ENCODE measurements around the gene STRADB. TPM values are rescaled to one million over a fixed set of nuclear protein-coding genes. Genes with fewer than 3 reads are reported as not detected.
"Not testable (repeated sequence)": the region's sequence is repeated elsewhere in the genome, so short reads cannot be mapped to it uniquely, and the experiment has no call there.

STRADB gene
- total RNA-seq, 1 experiment from 2014 or later, result 49.1 TPM

DNA sequence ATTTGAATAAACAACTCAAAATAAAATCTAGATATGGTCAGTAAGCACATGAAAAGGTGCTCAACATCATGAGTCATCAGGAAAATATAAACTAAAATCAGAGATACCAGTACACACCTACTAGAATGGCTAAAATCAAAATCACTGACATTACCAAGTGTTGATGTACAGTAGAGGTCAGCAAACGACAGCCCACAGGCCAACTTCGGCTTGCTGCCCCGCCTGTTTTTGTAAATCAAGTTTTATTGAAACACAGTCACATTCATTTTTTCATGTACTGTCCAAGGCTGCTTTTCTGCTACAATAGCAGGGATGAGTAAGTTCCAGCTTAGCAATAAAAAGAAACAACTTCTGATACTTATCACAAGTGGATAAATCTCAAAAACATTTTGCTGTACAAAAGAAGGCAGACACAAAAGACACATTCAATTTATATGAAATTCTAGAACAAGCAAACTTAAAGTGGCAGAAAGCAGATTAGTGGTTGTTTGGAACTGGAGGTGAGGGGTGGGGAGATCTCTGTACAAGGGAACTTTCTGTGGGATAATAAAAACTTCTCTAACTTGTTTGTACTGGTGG is 32.4 kb upstream of the STRADB start:
- Histone ChIP-seq H3K4me3 (ENCODE audit: insufficient read depth, low read depth, low read length) (no peak overlapping the region), H3K27me3 (ENCODE audit: control insufficient read depth, insufficient read depth, low read length) (no peaks in the 10 kb centered on the region), H3K36me3 (replicated peaks; ENCODE audit: control insufficient read depth, insufficient read depth, low read length) (no peaks in the 10 kb centered on the region; the same call in 1 of the 2 replicates)
- no peak for DNase-seq

GRCh38 chr2:201419986-201420385 is 31.6 kb upstream of the STRADB start:
- H3K4me3 ChIP-seq (ENCODE audit: insufficient read depth, low read depth, low read length), result no peak overlapping the region
- H3K36me3 ChIP-seq (replicated peaks; ENCODE audit: control insufficient read depth, insufficient read depth, low read length), result no peaks in the 10 kb centered on the region; the same call in 1 of the 2 replicates
- no peak for DNase-seq
- no peaks in the 10 kb centered on the region for H3K27me3 ChIP-seq (ENCODE audit: control insufficient read depth, insufficient read depth, low read length)

DNA sequence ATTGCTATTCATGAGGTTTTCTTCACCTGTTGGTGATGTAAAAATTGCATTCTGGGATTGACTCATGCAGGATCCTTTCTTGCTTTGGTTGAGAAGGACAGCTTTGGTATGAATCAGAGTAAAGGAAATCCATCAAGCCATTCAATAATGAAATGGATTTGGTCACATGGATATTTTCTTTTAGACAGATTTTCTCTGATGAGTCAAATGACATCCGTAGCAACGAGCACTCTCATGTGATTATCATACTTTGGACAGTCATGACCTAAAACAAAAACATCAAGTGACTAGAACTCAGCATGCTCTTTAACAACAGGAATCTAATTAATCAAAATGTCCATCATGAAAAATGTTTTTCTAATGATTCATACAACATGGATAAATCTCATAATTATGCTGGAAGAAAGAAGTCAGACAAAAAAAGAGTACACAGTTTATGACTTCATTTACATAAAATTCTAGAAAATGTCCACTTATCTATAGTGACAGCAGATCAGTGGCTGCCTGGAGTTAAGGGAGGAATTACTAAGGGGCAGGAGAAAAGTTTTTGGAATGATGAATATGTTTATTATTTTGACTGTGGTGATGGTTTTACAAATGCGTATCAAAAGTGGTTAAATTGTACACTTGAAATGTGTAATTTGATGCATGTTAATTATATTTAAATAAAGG is 31.0 kb upstream of the STRADB start:
- Histone ChIP-seq H3K36me3 (replicated peaks; ENCODE audit: control insufficient read depth, insufficient read depth, low read length) (no peaks in the 10 kb centered on the region; the same call in 1 of the 2 replicates), H3K4me3 (ENCODE audit: insufficient read depth, low read depth, low read length) (no peak overlapping the region), H3K27me3 (ENCODE audit: control insufficient read depth, insufficient read depth, low read length) (no peaks in the 10 kb centered on the region)
- DNase-seq, result no peak

DNA sequence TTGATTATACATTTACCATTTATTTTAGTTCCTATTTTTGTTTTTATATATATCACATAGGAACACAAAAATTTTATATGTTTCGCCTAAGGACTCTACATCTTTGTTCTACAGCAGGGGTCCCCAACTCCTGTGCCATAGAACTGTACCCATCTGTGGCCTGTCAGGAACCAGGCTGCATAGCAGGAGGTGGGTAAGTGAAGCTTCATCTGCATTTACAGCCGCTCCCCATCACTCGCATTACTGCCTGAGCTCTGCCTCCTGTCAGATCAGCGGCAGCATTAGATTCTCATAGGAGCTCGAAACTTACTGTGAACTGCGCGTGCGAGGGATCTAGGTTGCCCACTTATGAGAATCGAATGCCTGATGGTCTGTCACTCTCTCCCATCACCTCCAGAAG is 25.6 kb upstream of the STRADB start:
- Histone ChIP-seq H3K36me3 (replicated peaks; ENCODE audit: control insufficient read depth, insufficient read depth, low read length) (no peaks in the 10 kb centered on the region; the same call in 1 of the 2 replicates), H3K27me3 (ENCODE audit: control insufficient read depth, insufficient read depth, low read length) (no peaks in the 10 kb centered on the region), H3K4me3 (ENCODE audit: insufficient read depth, low read depth, low read length) (no peak overlapping the region)
- DNase-seq, result no peak

GRCh38 chr2:201428366-201428765 is 23.2 kb upstream of the STRADB start:
- not testable (repeated sequence) for H3K36me3 ChIP-seq (replicated peaks; ENCODE audit: control insufficient read depth, insufficient read depth, low read length); H3K4me3 ChIP-seq (ENCODE audit: insufficient read depth, low read depth, low read length); H3K27me3 ChIP-seq (ENCODE audit: control insufficient read depth, insufficient read depth, low read length); DNase-seq

GRCh38 chr2:201429835-201430234 is 21.7 kb upstream of the STRADB start:
- not testable (repeated sequence) for DNase-seq; H3K27me3 ChIP-seq (ENCODE audit: control insufficient read depth, insufficient read depth, low read length); H3K4me3 ChIP-seq (ENCODE audit: insufficient read depth, low read depth, low read length); H3K36me3 ChIP-seq (replicated peaks; ENCODE audit: control insufficient read depth, insufficient read depth, low read length)

GRCh38 chr2:201430322-201430721 is 21.2 kb upstream of the STRADB start:
- H3K4me3 ChIP-seq (ENCODE audit: insufficient read depth, low read depth, low read length); H3K27me3 ChIP-seq (ENCODE audit: control insufficient read depth, insufficient read depth, low read length); H3K36me3 ChIP-seq (replicated peaks; ENCODE audit: control insufficient read depth, insufficient read depth, low read length); DNase-seq: not testable (repeated sequence)

DNA sequence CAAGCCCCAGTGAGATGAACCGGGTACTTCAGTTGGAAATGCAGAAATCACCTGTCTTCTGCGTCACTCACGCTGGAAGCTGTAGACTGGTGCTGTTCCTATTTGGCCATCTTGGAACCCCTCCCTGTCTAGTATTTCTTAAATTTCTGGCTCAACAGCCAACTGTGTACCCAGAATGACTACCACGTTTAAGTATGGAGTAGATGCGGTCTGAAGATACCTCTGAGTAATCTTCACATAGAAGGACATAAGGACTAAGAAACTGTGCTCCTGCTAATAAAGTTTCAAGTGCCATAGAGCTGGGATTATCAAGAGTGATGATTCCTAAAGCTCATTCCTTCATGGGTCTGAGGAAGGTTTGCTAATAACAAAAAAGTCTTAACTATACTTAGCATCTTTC is 20.7 kb upstream of the STRADB start:
- Histone ChIP-seq H3K4me3 (ENCODE audit: insufficient read depth, low read depth, low read length) (no peak overlapping the region), H3K27me3 (ENCODE audit: control insufficient read depth, insufficient read depth, low read length) (no peaks in the 10 kb centered on the region), H3K36me3 (replicated peaks; ENCODE audit: control insufficient read depth, insufficient read depth, low read length) (no peaks in the 10 kb centered on the region; the same call in 1 of the 2 replicates)
- no peak for DNase-seq

DNA sequence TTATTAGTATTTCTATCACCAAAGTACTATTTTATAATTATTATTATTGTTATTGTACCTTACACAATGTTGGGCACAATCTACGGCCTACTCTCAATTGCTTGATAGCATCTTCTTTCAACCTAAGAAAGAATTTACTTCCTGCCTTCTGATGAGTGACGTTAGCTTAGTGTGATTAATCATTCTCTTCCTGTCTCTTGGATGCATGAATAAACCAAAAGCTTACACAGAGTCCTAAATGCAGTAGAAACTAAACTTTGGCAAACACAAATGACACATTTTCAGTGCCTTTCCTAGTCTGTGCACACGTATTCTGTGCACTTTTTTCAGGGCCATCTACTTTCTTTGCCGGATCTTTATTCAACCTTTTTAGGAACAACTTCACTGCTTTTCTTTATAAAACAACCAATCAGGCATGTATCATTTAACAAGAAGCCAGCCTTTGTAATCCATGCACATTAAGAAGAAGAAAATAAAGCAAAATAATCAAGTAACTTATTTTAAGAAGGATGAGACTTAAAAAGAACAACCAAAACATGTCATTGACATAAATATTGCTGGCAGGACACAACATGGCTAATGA is 19.4 kb upstream of the STRADB start:
- no peak for DNase-seq

GRCh38 chr2:201432621-201433393 is 18.7 kb upstream of the STRADB start:
- Histone ChIP-seq H3K4me3 (ENCODE audit: insufficient read depth, low read depth, low read length) (no peak overlapping the region), H3K36me3 (replicated peaks; ENCODE audit: control insufficient read depth, insufficient read depth, low read length) (no peaks in the 10 kb centered on the region; the same call in 1 of the 2 replicates), H3K27me3 (ENCODE audit: control insufficient read depth, insufficient read depth, low read length) (no peaks in the 10 kb centered on the region)
- no peak for DNase-seq

More for the DNA sequence above, 19.4 kb upstream of the STRADB start:
- Histone ChIP-seq H3K27me3 (ENCODE audit: control insufficient read depth, insufficient read depth, low read length) (no peaks in the 10 kb centered on the region), H3K36me3 (replicated peaks; ENCODE audit: control insufficient read depth, insufficient read depth, low read length) (no peaks in the 10 kb centered on the region; the same call in 1 of the 2 replicates), H3K4me3 (ENCODE audit: insufficient read depth, low read depth, low read length) (no peak overlapping the region)

GRCh38 chr2:201433394-201433995 is 18.0 kb upstream of the STRADB start:
- no peaks in the 10 kb centered on the region; the same call in 1 of the 2 replicates for H3K36me3 ChIP-seq (replicated peaks; ENCODE audit: control insufficient read depth, insufficient read depth, low read length)
- DNase-seq, result no peak

GRCh38 chr2:201436141-201436540 is 15.4 kb upstream of the STRADB start:
- H3K4me3 ChIP-seq (ENCODE audit: insufficient read depth, low read depth, low read length), result no peak overlapping the region
- DNase-seq, result no peak
- H3K27me3 ChIP-seq (ENCODE audit: control insufficient read depth, insufficient read depth, low read length), result no peaks in the 10 kb centered on the region
- no peaks in the 10 kb centered on the region for H3K36me3 ChIP-seq (replicated peaks; ENCODE audit: control insufficient read depth, insufficient read depth, low read length)

More at GRCh38 chr2:201433394-201433995, 18.0 kb upstream of the STRADB start:
- Histone ChIP-seq H3K27me3 (ENCODE audit: control insufficient read depth, insufficient read depth, low read length) (no peaks in the 10 kb centered on the region), H3K4me3 (ENCODE audit: insufficient read depth, low read depth, low read length) (no peak overlapping the region)

- H3K36me3 ChIP-seq (replicated peaks; ENCODE audit: control insufficient read depth, insufficient read depth, low read length); DNase-seq; H3K4me3 ChIP-seq (ENCODE audit: insufficient read depth, low read depth, low read length); H3K27me3 ChIP-seq (ENCODE audit: control insufficient read depth, insufficient read depth, low read length): not testable (repeated sequence)
Observed at GRCh38 chr2:201439336-201439922, 12.1 kb upstream of the STRADB start.

DNA sequence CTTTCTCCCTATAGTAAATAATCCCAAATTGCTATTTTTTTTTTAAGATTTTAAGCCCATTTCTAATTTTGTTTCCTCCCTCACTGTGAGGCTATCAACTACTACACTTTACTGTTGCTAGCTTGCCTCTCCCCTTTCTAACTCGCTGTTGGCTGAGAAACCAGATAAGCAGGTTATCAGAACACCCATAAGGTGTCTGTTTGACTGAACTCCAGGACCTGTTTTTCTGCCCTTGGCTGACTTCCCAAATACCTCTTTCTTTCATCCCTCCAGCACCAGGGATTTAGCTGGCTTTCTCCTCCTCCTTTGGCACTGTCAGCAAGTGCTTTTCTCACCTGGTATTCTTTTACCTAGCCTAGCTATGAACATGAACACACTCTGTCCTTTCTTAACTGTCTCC is 11.4 kb upstream of the STRADB start:
- Histone ChIP-seq H3K4me3 (ENCODE audit: insufficient read depth, low read depth, low read length) (no peak overlapping the region), H3K27me3 (ENCODE audit: control insufficient read depth, insufficient read depth, low read length) (no peaks in the 10 kb centered on the region), H3K36me3 (replicated peaks; ENCODE audit: control insufficient read depth, insufficient read depth, low read length) (no peaks in the 10 kb centered on the region)
- DNase-seq, result no peak

Measured in H7 (cell line).